GM12878 (cell line): Measurements from ENCODE around the gene ZBTB34. TPM values are rescaled to one million over a fixed set of nuclear protein-coding genes. Genes with fewer than 3 reads are reported as not detected.

ENCODE experiments used
- ATAC-seq: fragments of 200-7000 bp; cut with Tn5 transposase; 3 replicates; pipeline ENCODE4 v1.9.1; 2020; ENCODE audit warnings: mild to moderate bottlenecking, moderate library complexity
- BruUV-seq: library from RNA; stranded (reverse); fragments of 400-500 nt; replicated peaks from 2 replicates; lab custom pipeline; 2021; lab: Mats Ljungman, UMichigan
- CTCF ChIA-PET: fragments of 300-600 bp; sonication (Branson Sonifier 250); formaldehyde crosslinking; extraction: SDS; loops from one replicate; lab custom pipeline; 2021; ENCODE audit warnings: inconsistent platforms; lab: Yijun Ruan, JAX
- POLR2A ChIA-PET: fragments of 350-600 bp; formaldehyde crosslinking; extraction: SDS; loops from one replicate; lab custom pipeline; 2021; ENCODE audit warnings: inconsistent platforms; lab: Charles Lee
- RAD21 ChIA-PET: fragments of 300-600 bp; sonication (Branson Sonifier 250); formaldehyde crosslinking; loops from one replicate; lab custom pipeline; 2023; ENCODE audit warnings: antibody characterized with exemption; ENCODE audit not compliant: unreplicated experiment; lab: Charles Lee
- SMC1A ChIA-PET: fragments of 300-600 bp; sonication (Branson Sonifier 250); formaldehyde crosslinking; loops from one replicate; lab custom pipeline; 2023; ENCODE audit not compliant: unreplicated experiment, uncharacterized antibody; lab: Charles Lee
- DNase-seq: peaks from one replicate; pipeline ENCODE4 v3.0.0-alpha.2; 2011; ENCODE audit warnings: low read depth, low spot score
- FAIRE-seq: peaks from 3 replicates; lab custom pipeline; 2011; peaks lifted over from hg19 to GRCh38; lab: Jason Lieb, UNC
- H2AFZ ChIP-seq: 2 replicates; pipeline ENCODE4 v1.6.0; 2011; ENCODE audit warnings: low read depth, low read length, control low read depth; ENCODE audit not compliant: control insufficient read depth
- H3K27ac ChIP-seq: 2 replicates; pipeline ENCODE4 v1.5.1; 2011; ENCODE audit warnings: control low read depth; ENCODE audit not compliant: control insufficient read depth, insufficient read depth
- H3K27me3 ChIP-seq, 2 experiments: replicated peaks in 1 of 2; 2 replicates each; pipeline versions ENCODE4 v1.6.0 to v1.6.1; 2011; ENCODE audit warnings: low read length in 1 of 2; ENCODE audit not compliant: control insufficient read depth in 2 of 2, insufficient read depth in 2 of 2
- H3K36me3 ChIP-seq, 2 experiments: 2 replicates each; pipeline ENCODE4 v1.5.1; 2011; ENCODE audit warnings: low read length in 1 of 2; ENCODE audit not compliant: control insufficient read depth in 2 of 2, insufficient read depth in 2 of 2
- H3K4me1 ChIP-seq: 2 replicates; pipeline ENCODE4 v1.6.1; 2011; ENCODE audit warnings: mild to moderate bottlenecking, low read length, moderate library complexity, mixed read lengths; ENCODE audit not compliant: control insufficient read depth, insufficient read depth
- H3K4me2 ChIP-seq: 2 replicates; pipeline ENCODE4 v1.6.0; 2011; ENCODE audit warnings: control low read depth; ENCODE audit not compliant: control insufficient read depth, insufficient read depth
- H3K4me3 ChIP-seq: fragments of 200-600 bp; sonication (generic); 2 replicates; pipeline ENCODE4 v1.5.1; 2016
- H3K79me2 ChIP-seq: 2 replicates; pipeline ENCODE4 v1.6.0; 2011; ENCODE audit warnings: low read length; ENCODE audit not compliant: control insufficient read depth, insufficient read depth
- H3K9ac ChIP-seq: 2 replicates; pipeline ENCODE4 v1.8.0; 2011; ENCODE audit warnings: low read length, control low read depth, mixed read lengths; ENCODE audit not compliant: control insufficient read depth, insufficient read depth
- H3K9me3 ChIP-seq: replicated peaks from 3 replicates; pipeline ENCODE4 v1.5.1; 2011; ENCODE audit warnings: mild to moderate bottlenecking, low read length; ENCODE audit not compliant: control insufficient read depth, insufficient read depth
- H4K20me1 ChIP-seq: 2 replicates; pipeline ENCODE4 v1.6.0; 2011; ENCODE audit not compliant: control insufficient read depth, insufficient read depth
- BCL11A ChIP-seq: IDR thresholded peaks from 2 replicates; pipeline ENCODE4 v1.6.1; 2011; ENCODE audit warnings: low read depth, low read length
- CHD4 ChIP-seq: fragments of 200-600 bp; sonication (generic); IDR thresholded peaks from 2 replicates; pipeline ENCODE4 v1.6.1; 2016; ENCODE audit warnings: mild to moderate bottlenecking
- CUX1 ChIP-seq: IDR thresholded peaks from 2 replicates; pipeline ENCODE4 v1.6.1; 2012; ENCODE audit warnings: improper control_type of control experiment, low read depth, low read length; ENCODE audit not compliant: insufficient replicate concordance
- IKZF1 ChIP-seq: fragments of 450-650 bp; conservative IDR thresholded peaks from 2 replicates; pipeline ENCODE4 v1.6.1; 2017; ENCODE audit warnings: antibody characterized with exemption, mild to moderate bottlenecking
- NBN ChIP-seq: fragments of 450-650 bp; IDR thresholded peaks from 2 replicates; pipeline ENCODE4 v1.6.1; 2016
- NKRF ChIP-seq: fragments of 450-650 bp; conservative IDR thresholded peaks from 2 replicates; pipeline ENCODE4 v1.6.1; 2017; ENCODE audit warnings: mild to moderate bottlenecking, moderate library complexity
- NR2F1 ChIP-seq: fragments of 450-650 bp; conservative IDR thresholded peaks from 2 replicates; pipeline ENCODE4 v1.6.1; 2017; ENCODE audit warnings: mild to moderate bottlenecking
- RB1 ChIP-seq: fragments of 450-650 bp; formaldehyde crosslinking; IDR thresholded peaks from 2 replicates; pipeline ENCODE4 v1.6.1; 2017; ENCODE audit warnings: mild to moderate bottlenecking, borderline replicate concordance
- SIX5 ChIP-seq: IDR thresholded peaks from 2 replicates; pipeline ENCODE4 v1.6.1; 2011; ENCODE audit warnings: mild to moderate bottlenecking, low read depth, low read length, moderate library complexity; ENCODE audit not compliant: severe bottlenecking
- SMARCA5 ChIP-seq: fragments of 450-650 bp; IDR thresholded peaks from 2 replicates; pipeline ENCODE4 v1.6.1; 2017; ENCODE audit warnings: mild to moderate bottlenecking
- SPI1 ChIP-seq: IDR thresholded peaks from 2 replicates; pipeline ENCODE4 v1.6.1; 2011; ENCODE audit warnings: low read depth, mild to moderate bottlenecking, low read length, moderate library complexity, borderline replicate concordance; ENCODE audit not compliant: insufficient read depth
- TAF1 ChIP-seq: IDR thresholded peaks from 2 replicates; pipeline ENCODE4 v1.6.1; 2011; ENCODE audit warnings: mild to moderate bottlenecking, low read depth, low read length, borderline replicate concordance
- TBL1XR1 ChIP-seq: IDR thresholded peaks from 2 replicates; pipeline ENCODE4 v1.6.1; 2012; ENCODE audit warnings: low read depth, low read length, improper control_type of control experiment
- YY1 ChIP-seq: IDR thresholded peaks from 2 replicates; pipeline ENCODE4 v1.6.1; 2011; ENCODE audit warnings: low read depth, mild to moderate bottlenecking, low read length
- ZBTB33 ChIP-seq: fragments of 450-650 bp; IDR thresholded peaks from 2 replicates; pipeline ENCODE4 v1.6.1; 2017; ENCODE audit warnings: mild to moderate bottlenecking
- ZZZ3 ChIP-seq: IDR thresholded peaks from 2 replicates; pipeline ENCODE4 v1.6.1; 2011; ENCODE audit warnings: low read depth; ENCODE audit not compliant: control insufficient read depth, insufficient read length
- WGBS: methylation state at CpG from one replicate; pipeline ENCODE4 v1.1.6; 2016; ENCODE audit warnings: low lambda C conversion rate; ENCODE audit not compliant: insufficient replicate concordance, insufficient coverage; ENCODE audit errors: missing lambda C conversion rate; 5-methylcytosine and 5-hydroxymethylcytosine counted together
- in situ Hi-C: fragments of 300-500 bp; cut with MboI; formaldehyde crosslinking; loops from 9 replicates; pipeline ENCODE4 v1.14.3; 2018; ENCODE audit warnings: mixed read lengths
- intact Hi-C: fragments of 100-400 bp; cut with micrococcal nuclease; formaldehyde crosslinking; loops from one replicate; pipeline ENCODE4 v1.14.2; 2022; ENCODE audit not compliant: unreplicated experiment
- polyA plus RNA-seq, 11 experiments: library from polyadenylated mRNA; depleted of rRNA in 4 of 11; unstranded in 6 of 11; stranded (reverse) in 5 of 11; fragments of >200 nt; fragmentation: Nextera tagmentation in 4 of 11; fragmentation: Illumina TruSeq in 1 of 11; extraction: Ambion mirVana in 4 of 11; extraction: Trizol in 1 of 11; gene quantifications; 1 replicate in 1 of 11; 2 replicates in 10 of 11; pipeline versions ENCODE4 v1.2.1 to v1.2.3, GENCODE V29; 2011 to 2016; ENCODE audit warnings: inconsistent platforms in 2 of 11, missing spikeins in 2 of 11, low read depth in 1 of 11
- total RNA-seq, 4 experiments: library from RNA; depleted of rRNA in 3 of 4; stranded (reverse); fragments of >200 nt in 3 of 4; fragmentation: Illumina TruSeq in 1 of 4; extraction: Trizol in 1 of 4; gene quantifications; 2 replicates each; pipeline versions ENCODE4 v1.2.1 to v1.2.3, GENCODE V29; 2013 to 2021

The ZBTB34 gene
- total and polyA plus RNA-seq, 10 of the 15 experiments (the other 5 are each of a cell fraction or from before 2014, with no cell fraction given): 0.71 to 11.3 (median 3.8) TPM

DNA sequence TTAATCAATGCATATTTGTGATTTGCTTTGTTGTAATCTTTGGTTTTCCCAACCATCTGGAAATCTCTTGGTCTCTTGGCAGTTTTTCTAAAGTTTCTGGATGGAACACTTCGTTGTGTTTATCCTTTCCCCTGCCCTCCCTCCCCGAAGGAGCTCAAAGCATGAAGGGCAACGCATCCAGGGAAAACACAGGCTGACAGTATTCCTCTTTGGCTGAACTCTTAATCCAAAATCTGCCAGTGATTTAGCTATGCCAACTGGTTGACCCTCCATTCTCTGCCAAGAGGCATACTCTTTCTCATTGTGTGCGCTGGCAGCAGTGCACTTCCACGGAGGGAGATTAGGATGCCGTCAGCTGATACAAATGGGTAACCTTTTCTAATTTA lies 20.5 kb downstream of the ZBTB34 start (continued):
- TF ChIP-seq ZZZ3: no peak
- TF ChIP-seq, all 136 proteins: peak for 0

DNA sequence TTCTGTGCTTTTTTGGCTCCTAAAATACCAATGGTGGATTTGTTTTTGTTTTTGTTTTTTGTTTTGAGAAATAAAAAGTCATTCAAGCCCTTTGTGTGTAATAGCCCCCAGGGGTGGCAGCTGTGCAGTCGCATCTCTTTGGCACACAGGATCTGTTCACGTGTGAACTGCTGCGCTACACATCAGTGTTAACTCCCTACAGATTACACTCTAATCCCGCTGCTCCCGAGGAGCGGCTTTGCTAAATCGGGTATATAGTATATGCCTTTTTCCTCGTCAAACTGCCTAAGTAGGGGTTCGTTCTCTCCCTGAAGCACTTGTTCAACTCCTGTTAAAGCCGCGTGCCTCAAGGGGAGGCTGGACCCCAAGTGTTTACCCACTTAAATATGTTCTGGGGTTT lies 22.3 kb downstream of the ZBTB34 start:
- no peak for FAIRE-seq
- Histone ChIP-seq H3K4me3 (no peak overlapping the region), H3K9ac (no peak overlapping the region), H3K36me3 (peaks cover 10 to 24% of the 10 kb centered on the region in 2 experiments), H3K4me1 (no peaks in the 10 kb centered on the region), H2AFZ (no peak overlapping the region), H3K9me3 (no peaks in the 10 kb centered on the region), H3K27ac (no peak overlapping the region), H4K20me1 (no peaks in the 10 kb centered on the region), H3K27me3 (no peaks in the 10 kb centered on the region), H3K79me2 (no peaks in the 10 kb centered on the region), H3K4me2 (no peak overlapping the region)
- DNase-seq: no peak
- intact Hi-C loops (no loop called here), in situ Hi-C loops (no loop called here)
- BruUV-seq: no TSS peak
- ChIA-PET CTCF (interaction anchor here (1.3 kb wide), 1 partner anchor 10 kb away, joined by 4 read pairs; no protein-coding TSS in a partner anchor), RAD21 (no interaction called here), SMC1A (no interaction called here), POLR2A (no interaction called here)
- ATAC-seq: no peak
- WGBS: 96% methylated on average over 11 of the region's 11 CpGs
- TF ChIP-seq TAF1: no peak
- no peak for TF ChIP-seq TBL1XR1
- no peak for TF ChIP-seq NKRF
- no peak for TF ChIP-seq CUX1
- TF ChIP-seq IKZF1: no peak
- TF ChIP-seq YY1: no peak
- TF ChIP-seq NR2F1: no peak
- no peak for TF ChIP-seq SIX5
- no peak for TF ChIP-seq SPI1
- TF ChIP-seq BCL11A: no peak
- TF ChIP-seq SMARCA5: no peak
- TF ChIP-seq CHD4: no peak
- TF ChIP-seq RB1: no peak
- TF ChIP-seq NBN: no peak
- TF ChIP-seq ZBTB33: no peak
